Fibroblast of lung (primary cell): ENCODE results near the gene TMEM119.

Experiments used
- CTCF ChIP-seq, 2 donors: IDR thresholded peaks in 1 of 2; conservative IDR thresholded peaks in 1 of 2; 1 replicate in 1 of 2; 2 replicates in 1 of 2; pipeline ENCODE4 v1.5.1; 2011 to 2012; ENCODE audit warnings: low read length in 2 of 2, control low read depth in 1 of 2, inconsistent platforms in 1 of 2, low read depth in 1 of 2, mild to moderate bottlenecking in 1 of 2
- EZH2 ChIP-seq: IDR thresholded peaks from 2 replicates; pipeline ENCODE4 v1.5.1; 2012; ENCODE audit warnings: low read length, control low read depth, mild to moderate bottlenecking; ENCODE audit errors: missing control alignments

GRCh38 chr12:108610336-108610815 lies 12.5 kb upstream of the TMEM119 start:
- TF ChIP-seq CTCF (conservative IDR thresholded peaks at IDR 0.05 in 1 of 2, IDR thresholded peaks at IDR 0.05 in 1 of 2; ENCODE audit: low read depth in 1 of 2, low read length in 2 of 2) (no peak), EZH2 (no peak)
